ENCODE measurements around the gene KLHL29. TPM values are rescaled to one million over a fixed set of nuclear protein-coding genes. Genes with fewer than 3 reads are reported as not detected.

Gene KLHL29
- total RNA-seq, 1 donor from 2014 or later, result 17.5 TPM

DNA sequence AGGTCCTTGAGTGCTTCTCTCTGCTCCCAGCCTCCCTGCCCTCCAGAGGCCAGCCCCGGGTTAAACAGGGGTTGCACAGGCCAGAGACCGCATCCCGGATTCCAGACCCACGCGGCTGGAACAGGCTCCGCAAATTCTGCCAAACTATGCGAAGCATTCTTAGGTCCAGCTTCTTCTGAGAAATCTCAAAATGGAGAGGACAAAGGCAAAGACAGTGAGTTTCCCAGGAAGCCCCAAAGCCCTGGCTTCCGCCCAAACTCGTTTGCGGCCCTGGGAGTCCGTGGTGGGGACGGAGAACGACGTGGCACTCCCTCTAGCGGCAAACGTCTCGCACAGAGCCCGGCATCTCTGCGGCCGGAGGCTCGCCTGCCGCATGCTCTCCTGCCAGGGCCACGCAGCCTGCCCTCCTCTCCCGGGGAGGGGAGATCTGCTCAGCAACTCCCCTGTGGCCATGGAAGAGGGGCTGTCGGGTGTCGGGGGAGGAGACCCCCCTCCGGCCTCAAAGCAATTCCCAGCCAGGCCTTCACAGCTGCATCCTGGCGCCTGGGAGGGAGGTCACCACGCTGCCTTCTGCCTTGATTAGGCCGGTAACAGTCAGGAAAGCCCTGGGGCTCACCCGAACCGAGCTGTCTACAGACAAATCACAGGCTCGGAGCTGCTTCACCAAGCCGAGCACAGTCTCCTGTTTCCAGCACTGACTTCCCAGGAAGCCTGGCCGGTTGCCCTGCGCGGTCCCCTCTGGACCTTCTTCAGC, 33.4 kb upstream of the KLHL29 start:
- TF ChIP-seq, protein P1, sequence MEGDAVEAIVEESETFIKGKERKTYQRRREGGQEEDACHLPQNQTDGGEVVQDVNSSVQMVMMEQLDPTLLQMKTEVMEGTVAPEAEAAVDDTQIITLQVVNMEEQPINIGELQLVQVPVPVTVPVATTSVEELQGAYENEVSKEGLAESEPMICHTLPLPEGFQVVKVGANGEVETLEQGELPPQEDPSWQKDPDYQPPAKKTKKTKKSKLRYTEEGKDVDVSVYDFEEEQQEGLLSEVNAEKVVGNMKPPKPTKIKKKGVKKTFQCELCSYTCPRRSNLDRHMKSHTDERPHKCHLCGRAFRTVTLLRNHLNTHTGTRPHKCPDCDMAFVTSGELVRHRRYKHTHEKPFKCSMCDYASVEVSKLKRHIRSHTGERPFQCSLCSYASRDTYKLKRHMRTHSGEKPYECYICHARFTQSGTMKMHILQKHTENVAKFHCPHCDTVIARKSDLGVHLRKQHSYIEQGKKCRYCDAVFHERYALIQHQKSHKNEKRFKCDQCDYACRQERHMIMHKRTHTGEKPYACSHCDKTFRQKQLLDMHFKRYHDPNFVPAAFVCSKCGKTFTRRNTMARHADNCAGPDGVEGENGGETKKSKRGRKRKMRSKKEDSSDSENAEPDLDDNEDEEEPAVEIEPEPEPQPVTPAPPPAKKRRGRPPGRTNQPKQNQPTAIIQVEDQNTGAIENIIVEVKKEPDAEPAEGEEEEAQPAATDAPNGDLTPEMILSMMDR (IDR thresholded peaks at IDR 0.05; ENCODE audit: unreplicated experiment), result peak; percentile 58
- Mint-ChIP-seq H3K9me3 (ENCODE audit: unreplicated experiment) (no peaks in the 10 kb centered on the region), H3K4me3 (ENCODE audit: unreplicated experiment) (no peak overlapping the region), H3K27ac (ENCODE audit: unreplicated experiment) (no peak overlapping the region), H3K36me3 (ENCODE audit: low read depth, unreplicated experiment) (no peaks in the 10 kb centered on the region), H3K27me3 (ENCODE audit: unreplicated experiment) (peaks cover 6% of the 10 kb centered on the region), H3K4me1 (ENCODE audit: unreplicated experiment) (peaks cover 4% of the 10 kb centered on the region)
- DNase-seq (ENCODE audit: low spot score), result peak; percentile 83

DNA sequence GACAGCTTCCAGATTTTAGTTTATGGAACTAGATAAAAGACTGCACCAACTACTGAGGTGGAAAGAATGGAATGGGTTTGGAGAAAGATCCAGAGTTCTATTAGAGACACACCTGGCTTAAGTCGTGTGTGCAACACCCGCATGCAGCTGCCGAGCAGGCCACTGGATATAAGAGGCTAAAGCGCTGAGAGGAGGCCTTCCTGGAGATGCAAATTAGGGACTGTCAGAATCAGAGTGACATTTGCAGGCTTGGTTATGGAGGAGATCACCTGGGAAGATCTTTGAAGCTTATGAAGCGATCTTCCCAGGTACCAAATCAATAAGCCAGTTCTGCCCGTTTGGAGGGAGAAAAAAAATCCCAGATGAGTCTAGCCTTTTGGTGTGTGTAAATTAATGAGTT, 30.4 kb upstream of the KLHL29 start:
- H3K27me3 Mint-ChIP-seq (ENCODE audit: unreplicated experiment), result peaks cover 4% of the 10 kb centered on the region
- no peaks in the 10 kb centered on the region for H3K9me3 Mint-ChIP-seq (ENCODE audit: unreplicated experiment)
- H3K4me3 Mint-ChIP-seq (ENCODE audit: unreplicated experiment), result no peak overlapping the region
- no peak overlapping the region for H3K27ac Mint-ChIP-seq (ENCODE audit: unreplicated experiment)
- no peak for DNase-seq (ENCODE audit: low spot score)
- TF ChIP-seq, protein P1 (IDR thresholded peaks at IDR 0.05; ENCODE audit: unreplicated experiment), result no peak
- no peaks in the 10 kb centered on the region for H3K36me3 Mint-ChIP-seq (ENCODE audit: low read depth, unreplicated experiment)
- H3K4me1 Mint-ChIP-seq (ENCODE audit: unreplicated experiment), result peaks cover 4% of the 10 kb centered on the region

- no peak overlapping the region for H3K27ac Mint-ChIP-seq (ENCODE audit: unreplicated experiment)
- H3K27me3 Mint-ChIP-seq (ENCODE audit: unreplicated experiment), result peaks cover 4% of the 10 kb centered on the region
- H3K9me3 Mint-ChIP-seq (ENCODE audit: unreplicated experiment), result no peaks in the 10 kb centered on the region
- peaks cover 3% of the 10 kb centered on the region for H3K4me1 Mint-ChIP-seq (ENCODE audit: unreplicated experiment)
- TF ChIP-seq, protein P1 (IDR thresholded peaks at IDR 0.05; ENCODE audit: unreplicated experiment), result no peak
- no peak overlapping the region for H3K4me3 Mint-ChIP-seq (ENCODE audit: unreplicated experiment)
- no peaks in the 10 kb centered on the region for H3K36me3 Mint-ChIP-seq (ENCODE audit: low read depth, unreplicated experiment)
- DNase-seq (ENCODE audit: low spot score), result no peak
Measured at GRCh38 chr2:23355001-23355400, 30.0 kb upstream of the KLHL29 start.

DNA sequence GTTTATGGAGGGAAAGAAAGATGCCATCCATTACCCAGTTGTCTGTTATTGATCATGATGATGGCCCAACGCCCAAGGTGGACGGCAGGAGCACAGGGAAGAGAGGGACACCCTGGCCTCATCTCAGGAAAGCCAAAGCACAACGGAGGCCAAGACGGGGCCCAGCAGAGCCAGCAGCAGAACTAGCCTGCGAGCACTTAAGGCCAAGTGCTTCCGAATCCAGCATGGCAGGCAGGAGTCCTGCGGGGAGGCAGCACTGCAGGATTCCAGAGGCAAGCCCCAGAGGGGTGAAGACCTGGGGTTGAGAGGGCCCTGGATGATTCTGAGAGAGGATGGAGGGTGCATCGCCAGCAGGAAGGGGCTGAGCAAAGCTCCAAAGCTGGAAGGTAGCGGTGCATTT, 28.3 kb upstream of the KLHL29 start:
- peaks cover 2% of the 10 kb centered on the region for H3K27me3 Mint-ChIP-seq (ENCODE audit: unreplicated experiment)
- no peaks in the 10 kb centered on the region for H3K9me3 Mint-ChIP-seq (ENCODE audit: unreplicated experiment)
- H3K36me3 Mint-ChIP-seq (ENCODE audit: low read depth, unreplicated experiment), result no peaks in the 10 kb centered on the region
- H3K4me1 Mint-ChIP-seq (ENCODE audit: unreplicated experiment), result no peaks in the 10 kb centered on the region
- DNase-seq (ENCODE audit: low spot score), result no peak
- TF ChIP-seq, protein P1 (IDR thresholded peaks at IDR 0.05; ENCODE audit: unreplicated experiment), result no peak
- H3K4me3 Mint-ChIP-seq (ENCODE audit: unreplicated experiment), result no peak overlapping the region
- no peak overlapping the region for H3K27ac Mint-ChIP-seq (ENCODE audit: unreplicated experiment)

Measured in endothelial cell (in vitro differentiated cells).